ENCODE data around the gene ENTPD3. TPM values are rescaled to one million over a fixed set of nuclear protein-coding genes. Genes with fewer than 3 reads are reported as not detected.
"Not testable (repeated sequence)": the region's sequence is repeated elsewhere in the genome, so short reads cannot be mapped to it uniquely, and the experiment has no call there.

ENTPD3 gene
- polyA plus RNA-seq, 1 donor = 0.46 TPM

- not testable (repeated sequence) for DNase-seq (ENCODE audit: low read depth)
Measured at GRCh38 chr3:40460481-40460880, 73.5 kb downstream of the ENTPD3 start.

- no peak for DNase-seq (ENCODE audit: low read depth)
Measured at GRCh38 chr3:40461161-40461560, 74.2 kb downstream of the ENTPD3 start.

GRCh38 chr3:40462838-40463237 is 75.9 kb downstream of the ENTPD3 start:
- not testable (repeated sequence) for DNase-seq (ENCODE audit: low read depth)

- no peak for DNase-seq (ENCODE audit: low read depth)
Measured at GRCh38 chr3:40463579-40463978, 76.6 kb downstream of the ENTPD3 start.

- DNase-seq (ENCODE audit: low read depth) = no peak
Measured at GRCh38 chr3:40464339-40465110, 77.5 kb downstream of the ENTPD3 start.

GRCh38 chr3:40465111-40465407 is 78.1 kb downstream of the ENTPD3 start:
- no peak for DNase-seq (ENCODE audit: low read depth)

GRCh38 chr3:40465456-40465855 is 78.5 kb downstream of the ENTPD3 start:
- no peak for DNase-seq (ENCODE audit: low read depth)

GRCh38 chr3:40468018-40468417 is 81.0 kb downstream of the ENTPD3 start:
- no peak for DNase-seq (ENCODE audit: low read depth)

GRCh38 chr3:40470701-40471100 is 83.7 kb downstream of the ENTPD3 start:
- no peak for DNase-seq (ENCODE audit: low read depth)

GRCh38 chr3:40476478-40477470 is 89.8 kb downstream of the ENTPD3 start, which contains the start of gene ZNF619:
Gene ZNF619, plus strand, starts transcription at chr3:40477122. Its CDS starts 858 bp downstream, at chr3:40477980.
- DNase-seq (ENCODE audit: low read depth) = peak; percentile 72

GRCh38 chr3:40477666-40478065 is 90.7 kb downstream of the ENTPD3 start:
- DNase-seq (ENCODE audit: low read depth) = no peak

Other genes with a start within 250 kb of the ENTPD3 start
- 58.5 TPM for gene EIF1B, start 77.5 kb upstream of the ENTPD3 start, polyA plus RNA-seq (ENCODE audit: insufficient read length)
- gene RPL14, start 70.2 kb downstream of the ENTPD3 start, polyA plus RNA-seq (ENCODE audit: insufficient read length) = 2,912 TPM
- 2.8 TPM for gene ZNF619, start 89.9 kb downstream of the ENTPD3 start, polyA plus RNA-seq (ENCODE audit: insufficient read length)
- gene ZNF620, start 118.9 kb downstream of the ENTPD3 start, polyA plus RNA-seq (ENCODE audit: insufficient read length) = 2.5 TPM
- 12.1 TPM for gene ZNF621, start 137.8 kb downstream of the ENTPD3 start, polyA plus RNA-seq (ENCODE audit: insufficient read length)